Neural cell (in vitro differentiated cells): ENCODE results near the gene CRACR2B. TPM values are rescaled to one million over a fixed set of nuclear protein-coding genes. Genes with fewer than 3 reads are reported as not detected.

Source experiments
- H2AFZ ChIP-seq: fragments of 200-600, 300-800 bp; sonication (generic), shearing (Covaris generic); 2 replicates; pipeline ENCODE4 v1.6.0; 2014; ENCODE audit warnings: low read depth, mild to moderate bottlenecking, antibody characterized with exemption, low read length, moderate library complexity
- H3F3A ChIP-seq: fragments of 200-600 bp; shearing (Covaris generic); 2 replicates; pipeline ENCODE4 v1.6.1; 2016; ENCODE audit warnings: mild to moderate bottlenecking, moderate library complexity, mixed read lengths, antibody characterized with exemption, low read length; ENCODE audit not compliant: insufficient read depth, poor library complexity, severe bottlenecking
- H3K27ac ChIP-seq: fragments of 200-600, 300-800 bp; sonication (generic), shearing (Covaris generic); 2 replicates; pipeline ENCODE4 v1.5.1; 2014; ENCODE audit warnings: mild to moderate bottlenecking, low read length, moderate library complexity
- H3K27me3 ChIP-seq: fragments of 300-800, 200-600 bp; sonication (generic), shearing (Covaris generic); 2 replicates; pipeline ENCODE4 v1.6.0; 2014; ENCODE audit warnings: mild to moderate bottlenecking, low read depth, low read length, moderate library complexity; ENCODE audit not compliant: insufficient read depth
- H3K36me3 ChIP-seq: fragments of 300-800, 200-600 bp; sonication (generic), shearing (Covaris generic); 2 replicates; pipeline ENCODE4 v1.5.1; 2014; ENCODE audit warnings: mild to moderate bottlenecking, antibody characterized with exemption, low read length, moderate library complexity; ENCODE audit not compliant: insufficient read depth
- H3K4me2 ChIP-seq: fragments of 300-800, 200-600 bp; sonication (generic), shearing (Covaris generic); 2 replicates; pipeline ENCODE4 v1.6.0; 2014; ENCODE audit warnings: mild to moderate bottlenecking, low read length
- H3K4me3 ChIP-seq: fragments of 300-800, 200-600 bp; sonication (generic), shearing (Covaris generic); 2 replicates; pipeline ENCODE4 v1.5.1; 2014; ENCODE audit warnings: mild to moderate bottlenecking, low read length, moderate library complexity
- H3K79me2 ChIP-seq: fragments of 200-600 bp; shearing (Covaris generic); replicated peaks from 2 replicates; pipeline ENCODE4 v1.6.0; 2014; ENCODE audit warnings: mild to moderate bottlenecking, low read length, moderate library complexity; ENCODE audit not compliant: insufficient read depth
- H3K9ac ChIP-seq: fragments of 300-800, 200-600 bp; sonication (generic), shearing (Covaris generic); 2 replicates; pipeline ENCODE4 v1.6.1; 2016; ENCODE audit warnings: mild to moderate bottlenecking, low read length, mixed read lengths
- H3K9me2 ChIP-seq: fragments of 200-600 bp; shearing (Covaris generic); 2 replicates; pipeline ENCODE4 v1.6.1; 2016; ENCODE audit warnings: mild to moderate bottlenecking, low read length, mixed read lengths; ENCODE audit not compliant: insufficient read depth
- H3K9me3 ChIP-seq: fragments of 200-600, 300-800 bp; sonication (generic), shearing (Covaris generic); 2 replicates; pipeline ENCODE4 v1.6.1; 2016; ENCODE audit warnings: mild to moderate bottlenecking, mixed run types, low read length, moderate library complexity, mixed read lengths
- H4K20me1 ChIP-seq: fragments of 200-600 bp; shearing (Covaris generic); 2 replicates; pipeline ENCODE4 v1.6.1; 2016; ENCODE audit warnings: mild to moderate bottlenecking, mixed run types; ENCODE audit not compliant: insufficient read depth
- CTCF ChIP-seq: fragments of 450-650 bp; IDR thresholded peaks from 2 replicates; pipeline ENCODE4 v1.5.1; 2014; ENCODE audit warnings: antibody characterized with exemption, mild to moderate bottlenecking, moderate library complexity; ENCODE audit not compliant: poor library complexity, severe bottlenecking
- EP300 ChIP-seq: fragments of 450-650 bp; conservative IDR thresholded peaks from 2 replicates; pipeline ENCODE4 v1.6.1; 2014; ENCODE audit warnings: antibody characterized with exemption, mild to moderate bottlenecking, moderate library complexity; ENCODE audit not compliant: poor library complexity, severe bottlenecking
- EZH2 ChIP-seq: fragments of 200-600, 300-800 bp; shearing (Covaris generic), sonication (generic); IDR thresholded peaks from 2 replicates; pipeline ENCODE4 v1.6.1; 2014; ENCODE audit warnings: antibody characterized with exemption, low read length, borderline replicate concordance, mild to moderate bottlenecking; ENCODE audit not compliant: insufficient read depth, poor library complexity, severe bottlenecking
- MXI1 ChIP-seq: fragments of 450-650 bp; conservative IDR thresholded peaks from 2 replicates; pipeline ENCODE4 v1.6.1; 2014; ENCODE audit warnings: antibody characterized with exemption, mild to moderate bottlenecking; ENCODE audit not compliant: poor library complexity, severe bottlenecking
- POLR2AphosphoS5 ChIP-seq: IDR thresholded peaks from 2 replicates; pipeline ENCODE4 v1.6.1; 2012
- RAD21 ChIP-seq: fragments of 450-650 bp; conservative IDR thresholded peaks from 2 replicates; pipeline ENCODE4 v1.6.1; 2014; ENCODE audit warnings: antibody characterized with exemption, mild to moderate bottlenecking, moderate library complexity
- REST ChIP-seq: IDR thresholded peaks from 2 replicates; pipeline ENCODE4 v1.6.1; 2012; ENCODE audit warnings: borderline replicate concordance
- SMC3 ChIP-seq: fragments of 450-650 bp; conservative IDR thresholded peaks from 2 replicates; pipeline ENCODE4 v1.6.1; 2014; ENCODE audit warnings: antibody characterized with exemption, mild to moderate bottlenecking, moderate library complexity; ENCODE audit not compliant: poor library complexity
- TAF1 ChIP-seq: IDR thresholded peaks from 2 replicates; pipeline ENCODE4 v1.6.1; 2012; ENCODE audit warnings: low read depth
- polyA plus RNA-seq: library from polyadenylated mRNA; depleted of rRNA; stranded (reverse); fragments of >200 nt; gene quantifications from 2 replicates; pipeline ENCODE4 v1.2.3, GENCODE V29; 2014

The CRACR2B gene
- polyA plus RNA-seq, 1 donor from 2014 or later = 1.2 TPM

GRCh38 chr11:779955-780532, 47.7 kb upstream of the CRACR2B start:
- Histone ChIP-seq H3K9me3 (no peaks in the 10 kb centered on the region), H3F3A (no peaks in the 10 kb centered on the region), H3K4me3 (no peak overlapping the region), H3K79me2 (peaks cover 24% of the 10 kb centered on the region), H3K27ac (no peak overlapping the region), H2AFZ (no peak overlapping the region), H3K9ac (no peak overlapping the region), H3K36me3 (no peaks in the 10 kb centered on the region), H4K20me1 (peaks cover 3% of the 10 kb centered on the region), H3K4me2 (no peak overlapping the region), H3K9me2 (no peaks in the 10 kb centered on the region), H3K27me3 (no peaks in the 10 kb centered on the region)
- no peak for TF ChIP-seq MXI1
- no peak for TF ChIP-seq TAF1
- TF ChIP-seq SMC3 = no peak
- no peak for TF ChIP-seq EZH2
- no peak for TF ChIP-seq REST
- TF ChIP-seq EP300 = no peak
- TF ChIP-seq POLR2AphosphoS5 = no peak
- TF ChIP-seq CTCF = no peak
- TF ChIP-seq RAD21 = no peak

GRCh38 chr11:782264-783174, 45.2 kb upstream of the CRACR2B start:
- no peak overlapping the region for H3K4me2 ChIP-seq
- no peaks in the 10 kb centered on the region for H3K9me2 ChIP-seq
- H3K4me3 ChIP-seq = no peak overlapping the region
- no peaks in the 10 kb centered on the region for H3K36me3 ChIP-seq
- peaks cover 7% of the 10 kb centered on the region for H3K79me2 ChIP-seq
- no peaks in the 10 kb centered on the region for H3F3A ChIP-seq
- TF ChIP-seq EP300 = no peak
- TF ChIP-seq TAF1 = no peak
- TF ChIP-seq CTCF = no peak
- no peak for TF ChIP-seq REST
- no peak for TF ChIP-seq RAD21
- no peak for TF ChIP-seq EZH2
- no peak for TF ChIP-seq MXI1
- no peak for TF ChIP-seq POLR2AphosphoS5
- no peak for TF ChIP-seq SMC3
- H4K20me1 ChIP-seq = no peaks in the 10 kb centered on the region
- no peaks in the 10 kb centered on the region for H3K9me3 ChIP-seq
- no peak overlapping the region for H3K27ac ChIP-seq
- no peak overlapping the region for H2AFZ ChIP-seq
- peak overlapping the region; percentile 23 for H3K9ac ChIP-seq
- no peaks in the 10 kb centered on the region for H3K27me3 ChIP-seq
